ENCODE results near the gene SECTM1. TPM values are rescaled to one million over a fixed set of nuclear protein-coding genes. Genes with fewer than 3 reads are reported as not detected.

The SECTM1 gene
- total RNA-seq, 6 experiments from 2014 or later = 1.7 to 3.9 (median 2.8) TPM

DNA sequence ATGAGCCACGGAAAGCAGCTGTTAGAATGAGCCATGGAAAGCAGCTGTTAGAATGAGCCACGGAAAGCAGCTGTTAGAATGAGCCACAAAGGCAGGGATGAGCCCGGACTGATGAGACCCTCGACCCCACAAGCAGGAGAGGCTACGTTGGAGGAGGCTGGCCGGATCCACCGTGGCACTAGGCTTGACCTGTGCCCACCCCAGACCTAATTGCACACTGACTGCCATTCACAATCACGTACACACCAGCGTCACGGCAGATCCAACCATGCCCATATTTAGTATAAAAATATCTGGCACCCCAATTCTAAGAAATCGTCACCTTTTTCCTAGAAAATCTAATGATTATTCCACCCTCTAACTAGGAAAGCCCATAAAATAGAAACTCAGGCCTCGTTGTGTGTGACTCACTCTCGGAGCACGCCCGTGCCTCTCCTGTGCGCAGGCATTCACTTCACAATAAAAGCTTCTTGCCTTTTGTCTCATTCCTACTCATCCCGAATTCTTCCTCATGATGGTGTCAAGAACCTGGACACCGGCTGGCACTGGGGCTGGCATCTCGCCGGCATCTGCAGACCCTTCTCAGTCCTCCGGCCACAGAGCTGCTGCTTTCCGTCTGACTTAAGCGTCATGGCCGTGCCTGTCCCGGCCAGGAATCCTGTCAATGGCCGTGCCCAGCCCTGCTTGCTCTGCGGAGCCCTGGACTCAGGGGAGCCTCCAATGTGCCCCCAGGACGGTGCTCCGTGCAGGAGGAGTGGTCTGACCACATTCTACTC lies 5.5 kb upstream of the SECTM1 start:
- H3K4me1 Mint-ChIP-seq (ENCODE audit: low read depth) = peaks cover 23% of the 10 kb centered on the region
- H3K36me3 Mint-ChIP-seq (ENCODE audit: low read depth) = peaks cover 4% of the 10 kb centered on the region; the same call in 1 of the 2 replicates
- H3K27ac Mint-ChIP-seq = peak overlapping the region; percentile 68
- peak; percentile 70 for DNase-seq
- peak overlapping the region; percentile 87 for H3K4me3 Mint-ChIP-seq
- peaks cover 10% of the 10 kb centered on the region for H3K9me3 Mint-ChIP-seq
- TF ChIP-seq, protein P1, sequence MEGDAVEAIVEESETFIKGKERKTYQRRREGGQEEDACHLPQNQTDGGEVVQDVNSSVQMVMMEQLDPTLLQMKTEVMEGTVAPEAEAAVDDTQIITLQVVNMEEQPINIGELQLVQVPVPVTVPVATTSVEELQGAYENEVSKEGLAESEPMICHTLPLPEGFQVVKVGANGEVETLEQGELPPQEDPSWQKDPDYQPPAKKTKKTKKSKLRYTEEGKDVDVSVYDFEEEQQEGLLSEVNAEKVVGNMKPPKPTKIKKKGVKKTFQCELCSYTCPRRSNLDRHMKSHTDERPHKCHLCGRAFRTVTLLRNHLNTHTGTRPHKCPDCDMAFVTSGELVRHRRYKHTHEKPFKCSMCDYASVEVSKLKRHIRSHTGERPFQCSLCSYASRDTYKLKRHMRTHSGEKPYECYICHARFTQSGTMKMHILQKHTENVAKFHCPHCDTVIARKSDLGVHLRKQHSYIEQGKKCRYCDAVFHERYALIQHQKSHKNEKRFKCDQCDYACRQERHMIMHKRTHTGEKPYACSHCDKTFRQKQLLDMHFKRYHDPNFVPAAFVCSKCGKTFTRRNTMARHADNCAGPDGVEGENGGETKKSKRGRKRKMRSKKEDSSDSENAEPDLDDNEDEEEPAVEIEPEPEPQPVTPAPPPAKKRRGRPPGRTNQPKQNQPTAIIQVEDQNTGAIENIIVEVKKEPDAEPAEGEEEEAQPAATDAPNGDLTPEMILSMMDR (IDR thresholded peaks at IDR 0.05) = no peak
- peaks cover 11% of the 10 kb centered on the region for H3K27me3 Mint-ChIP-seq (ENCODE audit: insufficient read depth)

DNA sequence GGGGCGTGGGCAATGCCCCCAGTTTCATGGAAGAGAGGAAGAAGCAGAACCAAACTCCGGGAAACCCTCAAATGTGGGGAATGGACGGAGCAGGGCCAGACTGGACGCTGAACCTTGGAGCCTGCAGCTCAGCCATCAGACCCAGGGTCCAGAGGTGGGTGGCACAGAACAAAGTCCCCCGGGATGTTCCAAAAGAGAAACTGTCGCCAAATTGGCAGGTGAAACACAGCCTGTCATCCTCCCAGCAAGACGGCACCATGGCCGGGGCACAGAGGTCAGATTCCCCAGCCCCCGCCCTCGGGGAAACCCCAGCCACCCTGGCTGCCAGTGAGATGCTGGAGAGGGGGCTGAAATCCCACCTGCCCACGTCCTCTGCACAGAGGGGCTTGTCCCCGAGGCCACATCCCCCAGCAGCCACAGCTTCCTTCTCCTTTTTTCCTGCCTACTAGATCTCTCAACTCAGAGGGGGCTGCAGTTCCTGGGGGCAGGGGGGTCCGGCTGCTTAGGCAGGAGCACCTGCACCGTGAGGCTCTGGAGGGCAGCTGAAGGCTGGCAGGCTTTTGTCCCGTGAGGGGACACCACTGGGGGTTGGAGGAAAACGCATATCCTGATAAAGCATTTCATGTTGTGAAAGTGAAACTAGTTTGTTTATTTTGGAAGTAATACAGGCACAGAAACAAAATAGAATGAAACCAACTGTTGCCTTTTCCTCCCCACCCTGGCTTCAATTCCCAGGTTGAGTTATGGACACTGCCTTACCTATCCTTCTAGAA lies 1.2 kb upstream of the SECTM1 start:
- H3K36me3 Mint-ChIP-seq (ENCODE audit: low read depth) = no peaks in the 10 kb centered on the region
- peaks cover 6% of the 10 kb centered on the region for H3K27me3 Mint-ChIP-seq (ENCODE audit: insufficient read depth)
- H3K9me3 Mint-ChIP-seq = no peaks in the 10 kb centered on the region
- H3K4me1 Mint-ChIP-seq (ENCODE audit: low read depth) = peaks cover 27% of the 10 kb centered on the region
- peak overlapping the region; percentile 86 for H3K4me3 Mint-ChIP-seq
- no peak for DNase-seq
- TF ChIP-seq, protein P1 (IDR thresholded peaks at IDR 0.05) = no peak
- H3K27ac Mint-ChIP-seq = peak overlapping the region; percentile 29; the same call in 1 of the 2 replicates

DNA sequence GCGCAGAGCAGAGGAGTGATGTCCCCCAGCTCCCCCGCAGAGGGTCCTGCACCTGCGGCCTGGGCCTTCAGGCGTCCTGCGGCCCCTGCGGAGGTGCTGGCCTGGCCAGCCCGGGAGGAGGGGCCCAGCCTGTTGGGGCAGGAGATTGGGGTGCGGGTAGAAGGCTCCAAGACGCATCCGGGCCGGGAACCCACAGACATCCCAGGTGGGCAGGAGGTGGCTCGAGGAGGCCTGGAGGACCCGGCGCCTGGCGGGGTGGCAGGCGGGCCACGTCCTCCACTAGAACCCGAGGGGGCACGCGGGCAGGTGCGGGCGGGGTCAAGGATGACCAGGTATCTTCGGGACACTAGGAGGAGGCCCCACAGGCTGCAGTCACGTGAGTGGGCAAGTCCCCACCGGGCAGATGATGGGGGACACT lies 647 bp upstream of the SECTM1 start:
- DNase-seq = no peak
- Mint-ChIP-seq H3K27ac (no peak overlapping the region), H3K27me3 (ENCODE audit: insufficient read depth) (peaks cover 6% of the 10 kb centered on the region), H3K36me3 (ENCODE audit: low read depth) (no peaks in the 10 kb centered on the region), H3K9me3 (no peaks in the 10 kb centered on the region), H3K4me3 (peak overlapping the region; percentile 86), H3K4me1 (ENCODE audit: low read depth) (peaks cover 24% of the 10 kb centered on the region)
- TF ChIP-seq, protein P1 (IDR thresholded peaks at IDR 0.05) = no peak

GRCh38 chr17:82332669-82333278 lies 792 bp downstream of the SECTM1 start:
- Mint-ChIP-seq H3K4me3 (peak overlapping the region; percentile 80), H3K4me1 (ENCODE audit: low read depth) (peaks cover 13% of the 10 kb centered on the region), H3K27ac (no peak overlapping the region; the same call in 1 of the 2 replicates), H3K27me3 (ENCODE audit: insufficient read depth) (peaks cover 6% of the 10 kb centered on the region), H3K9me3 (no peaks in the 10 kb centered on the region), H3K36me3 (ENCODE audit: low read depth) (no peaks in the 10 kb centered on the region)
- DNase-seq = peak; percentile 34
- TF ChIP-seq, protein P1 (IDR thresholded peaks at IDR 0.05) = no peak

GRCh38 chr17:82331345-82331939 lies 2.1 kb downstream of the SECTM1 start:
- no peak overlapping the region for H3K4me3 Mint-ChIP-seq
- H3K4me1 Mint-ChIP-seq (ENCODE audit: low read depth) = peaks cover 13% of the 10 kb centered on the region
- TF ChIP-seq, protein P1 (IDR thresholded peaks at IDR 0.05) = no peak
- no peak overlapping the region for H3K27ac Mint-ChIP-seq
- H3K27me3 Mint-ChIP-seq (ENCODE audit: insufficient read depth) = peaks cover 6% of the 10 kb centered on the region
- no peaks in the 10 kb centered on the region for H3K9me3 Mint-ChIP-seq
- no peak for DNase-seq
- no peaks in the 10 kb centered on the region for H3K36me3 Mint-ChIP-seq (ENCODE audit: low read depth)
